Measurements from ENCODE around the gene SPESP1.
"Not testable (repeated sequence)": the region's sequence is repeated elsewhere in the genome, so short reads cannot be mapped to it uniquely, and the experiment has no call there.

Gene SPESP1

DNA sequence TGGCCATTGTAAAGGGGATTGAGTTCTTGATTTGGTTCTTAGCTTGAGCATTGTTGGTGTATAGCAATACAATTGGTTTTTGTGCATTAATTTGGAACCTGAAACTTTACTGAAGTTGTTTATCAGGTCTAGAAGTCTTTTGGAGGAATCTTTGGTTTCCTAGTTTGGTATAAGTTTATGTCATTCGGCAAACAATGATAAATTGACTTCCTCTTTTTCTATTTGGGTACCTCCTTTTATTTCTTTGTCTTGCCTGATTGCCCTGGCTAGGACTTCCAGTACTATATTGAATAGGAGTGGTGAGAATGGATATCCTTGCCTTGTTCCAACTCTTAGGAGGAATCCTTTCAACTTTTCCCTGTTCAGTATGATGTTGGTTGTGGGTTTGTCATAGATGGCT, 32.1 kb downstream of the SPESP1 start:
- H3K4me3 ChIP-seq (ENCODE audit: low read depth, low read length), result no peak overlapping the region

DNA sequence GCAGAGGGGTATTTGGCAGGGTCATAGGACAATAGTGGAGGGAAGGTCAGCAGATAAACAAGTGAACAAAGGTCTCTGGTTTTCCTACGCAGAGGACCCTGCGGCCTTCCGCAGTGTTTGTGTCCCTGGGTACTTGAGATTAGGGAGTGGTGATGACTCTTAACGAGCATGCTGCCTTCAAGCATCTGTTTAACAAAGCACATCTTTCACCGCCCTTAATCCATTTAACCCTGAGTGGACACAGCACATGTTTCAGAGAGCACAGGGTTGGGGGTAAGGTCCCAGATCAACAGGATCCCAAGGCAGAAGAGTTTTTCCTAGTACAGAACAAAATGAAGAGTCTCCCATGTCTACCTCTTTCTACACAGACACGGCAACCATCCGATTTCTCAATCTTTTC, 33.4 kb downstream of the SPESP1 start:
- H3K4me3 ChIP-seq (ENCODE audit: low read depth, low read length), result not testable (repeated sequence)

DNA sequence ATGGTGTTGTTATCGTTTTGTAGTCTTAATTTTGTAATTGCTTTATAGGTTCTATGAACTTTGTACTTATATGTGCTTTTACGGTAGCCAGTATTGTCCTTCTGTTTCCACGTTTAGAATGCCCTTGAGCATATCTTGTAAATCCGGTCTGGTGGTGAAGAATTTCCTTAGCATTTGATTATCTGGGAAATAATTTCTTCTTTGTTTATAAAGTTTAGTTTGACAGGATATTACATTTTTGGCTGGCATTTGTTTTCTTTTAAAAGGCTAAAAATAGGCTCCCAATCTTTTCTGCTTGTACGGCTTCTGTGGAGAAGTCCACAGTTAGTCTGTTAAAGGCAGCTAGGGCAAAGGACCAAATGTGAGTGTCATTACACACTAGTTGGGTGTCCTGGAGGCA, 36.7 kb downstream of the SPESP1 start:
- H3K4me3 ChIP-seq (ENCODE audit: low read depth, low read length), result no peak overlapping the region

DNA sequence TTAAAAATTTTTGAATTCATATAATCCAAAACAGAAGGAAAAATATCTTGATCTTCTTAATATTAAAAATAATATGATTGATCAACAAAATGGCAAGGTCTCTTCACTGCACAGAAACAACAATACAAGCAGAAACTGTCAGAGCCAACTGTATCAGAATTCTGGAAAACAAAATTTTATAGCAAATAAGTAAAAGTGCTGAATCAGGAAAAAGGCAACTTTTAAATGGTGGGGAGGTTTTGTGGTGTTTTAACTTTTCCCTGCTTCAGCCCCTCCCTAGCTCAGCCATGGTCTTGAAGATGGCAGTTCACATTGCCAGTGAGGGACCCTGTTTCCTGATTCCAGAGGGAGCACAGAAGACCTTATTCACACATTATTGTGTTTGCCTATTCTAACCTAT, 37.6 kb downstream of the SPESP1 start:
- H3K4me3 ChIP-seq (ENCODE audit: low read depth, low read length), result no peak overlapping the region

DNA sequence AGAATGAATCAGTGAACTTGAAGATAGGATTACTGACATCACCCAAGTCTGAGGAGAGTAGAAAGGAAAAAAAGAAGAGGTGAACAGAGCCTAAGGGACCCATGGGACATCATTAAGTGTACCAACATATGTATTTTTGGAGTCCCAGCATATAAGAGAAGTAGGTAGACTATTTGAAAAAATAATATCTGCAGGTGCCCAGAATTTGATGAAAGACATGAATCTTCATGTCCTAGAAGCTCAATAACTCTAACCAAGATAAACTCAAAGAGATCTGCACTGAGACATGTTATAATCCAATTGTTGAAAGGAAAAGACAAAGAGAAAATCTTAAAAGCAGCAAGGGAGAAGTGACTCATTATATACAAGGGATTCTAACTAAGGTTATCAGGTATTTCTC, 39.0 kb downstream of the SPESP1 start:
- H3K4me3 ChIP-seq (ENCODE audit: low read depth, low read length), result no peak overlapping the region

GRCh38 chr15:68972201-68973065, 42.1 kb downstream of the SPESP1 start:
- no peak overlapping the region for H3K4me3 ChIP-seq (ENCODE audit: low read depth, low read length)

DNA sequence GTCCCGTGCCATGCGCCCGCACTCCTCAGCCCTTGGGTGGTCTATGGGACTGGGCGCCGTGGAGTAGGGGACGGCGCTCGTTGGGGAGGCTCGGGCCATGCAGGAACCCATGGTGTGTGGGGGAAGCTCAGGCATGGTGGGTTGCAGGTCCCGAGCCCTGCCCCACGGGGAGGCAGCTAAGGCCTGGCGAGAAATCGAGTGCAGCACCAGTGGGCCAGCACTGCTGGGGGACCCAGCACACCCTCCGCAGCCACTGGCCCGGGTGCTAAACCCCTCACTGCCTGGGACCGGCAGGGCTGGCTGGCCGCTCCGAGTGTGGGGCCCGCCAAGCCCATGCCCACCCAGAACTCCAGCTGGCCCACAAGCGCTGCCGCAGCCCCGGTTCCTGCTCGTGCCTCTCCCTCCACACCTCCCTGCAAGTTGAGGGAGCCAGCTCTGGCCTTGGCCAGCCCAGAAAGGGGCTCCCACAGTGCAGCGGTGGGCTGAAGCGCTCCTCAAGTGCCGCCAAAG, 45.4 kb downstream of the SPESP1 start:
- H3K4me3 ChIP-seq (ENCODE audit: low read depth, low read length), result not testable (repeated sequence)

GRCh38 chr15:68977426-68977825, 47.1 kb downstream of the SPESP1 start:
- H3K4me3 ChIP-seq (ENCODE audit: low read depth, low read length), result not testable (repeated sequence)

DNA sequence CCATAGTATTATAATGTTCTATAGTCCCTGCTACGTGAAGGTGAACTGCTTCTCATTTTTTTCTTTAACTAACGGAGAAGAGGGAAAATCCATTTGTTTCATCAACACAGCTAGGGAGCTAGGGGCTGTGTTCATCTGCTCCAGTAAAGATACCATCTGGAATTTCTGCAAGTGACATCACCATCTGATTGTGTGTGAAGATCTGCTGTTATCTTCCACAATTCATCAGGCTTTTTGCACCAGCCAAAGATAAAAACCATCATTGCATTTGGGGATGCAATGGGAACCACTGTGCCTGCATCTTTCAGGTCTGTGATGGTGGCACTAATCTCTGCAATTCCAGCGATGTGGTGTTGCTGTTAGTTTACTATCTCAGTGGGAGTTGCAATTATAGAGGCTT, 48.7 kb downstream of the SPESP1 start:
- H3K4me3 ChIP-seq (ENCODE audit: low read depth, low read length), result no peak overlapping the region

- H3K4me3 ChIP-seq (ENCODE audit: low read depth, low read length), result no peak overlapping the region
These were observed 49.5 kb downstream of the SPESP1 start for GRCh38 chr15:68979816-68980215.

- H3K4me3 ChIP-seq (ENCODE audit: low read depth, low read length), result no peak overlapping the region
These were observed 50.5 kb downstream of the SPESP1 start for GRCh38 chr15:68980786-68981185.

- H3K4me3 ChIP-seq (ENCODE audit: low read depth, low read length), result no peak overlapping the region
These were observed 51.6 kb downstream of the SPESP1 start for GRCh38 chr15:68981941-68982340.

DNA sequence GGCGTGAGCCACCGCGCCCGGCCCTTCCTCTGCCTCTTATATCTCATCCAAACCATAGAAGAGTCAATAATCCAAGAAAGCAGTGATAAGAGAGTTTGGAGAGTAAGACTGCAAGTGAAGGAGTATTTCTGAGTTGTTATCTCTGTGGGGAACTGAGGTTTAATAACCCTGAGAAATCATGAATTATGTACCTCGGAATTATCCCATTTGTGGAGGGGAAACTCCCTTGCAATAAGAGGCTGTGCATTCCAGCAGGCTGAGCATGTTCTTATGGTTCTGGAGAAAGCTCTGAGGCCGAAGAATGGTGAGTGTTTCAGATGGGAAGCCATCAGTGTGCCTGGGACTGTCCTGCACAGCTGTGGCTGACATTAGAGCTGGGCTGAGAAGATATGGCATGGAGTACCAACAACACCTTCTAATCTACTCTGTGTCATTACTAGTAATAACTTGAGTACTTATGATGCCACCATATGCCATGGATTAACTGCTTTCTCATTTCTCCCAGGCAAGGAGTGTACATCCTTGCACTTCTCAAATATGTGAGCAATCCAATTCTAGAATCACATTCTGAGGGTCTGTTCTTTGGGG, 52.7 kb downstream of the SPESP1 start:
- H3K4me3 ChIP-seq (ENCODE audit: low read depth, low read length), result no peak overlapping the region

DNA sequence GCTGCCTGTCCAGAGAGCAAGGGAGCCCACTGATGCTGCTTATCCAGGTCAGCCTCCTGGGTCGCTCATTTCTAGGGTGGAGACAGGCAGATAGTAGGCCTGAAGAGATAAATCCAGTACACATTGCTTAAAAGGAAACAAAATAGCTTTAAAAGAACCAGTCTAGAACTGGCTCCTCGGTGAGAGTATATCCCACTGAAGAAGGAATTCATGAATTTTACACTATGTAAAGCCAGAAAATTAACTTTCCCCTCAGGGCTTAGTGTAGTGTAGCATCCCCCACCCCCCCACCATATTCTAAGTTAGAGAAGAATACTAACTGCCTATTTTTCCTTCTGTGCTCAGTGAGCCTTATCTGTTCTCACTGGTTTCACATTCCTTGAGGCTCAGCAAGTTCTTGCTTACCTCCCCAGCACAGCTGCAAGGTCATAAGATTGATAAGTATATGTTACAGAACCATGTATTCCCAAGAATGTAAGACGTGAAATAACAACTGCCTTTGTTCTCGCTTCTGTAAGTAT, 53.7 kb downstream of the SPESP1 start:
- no peak overlapping the region for H3K4me3 ChIP-seq (ENCODE audit: low read depth, low read length)

GRCh38 chr15:68984586-68984985, 54.3 kb downstream of the SPESP1 start:
- H3K4me3 ChIP-seq (ENCODE audit: low read depth, low read length), result no peak overlapping the region

GRCh38 chr15:68985361-68985891, 55.1 kb downstream of the SPESP1 start:
- H3K4me3 ChIP-seq (ENCODE audit: low read depth, low read length), result no peak overlapping the region

DNA sequence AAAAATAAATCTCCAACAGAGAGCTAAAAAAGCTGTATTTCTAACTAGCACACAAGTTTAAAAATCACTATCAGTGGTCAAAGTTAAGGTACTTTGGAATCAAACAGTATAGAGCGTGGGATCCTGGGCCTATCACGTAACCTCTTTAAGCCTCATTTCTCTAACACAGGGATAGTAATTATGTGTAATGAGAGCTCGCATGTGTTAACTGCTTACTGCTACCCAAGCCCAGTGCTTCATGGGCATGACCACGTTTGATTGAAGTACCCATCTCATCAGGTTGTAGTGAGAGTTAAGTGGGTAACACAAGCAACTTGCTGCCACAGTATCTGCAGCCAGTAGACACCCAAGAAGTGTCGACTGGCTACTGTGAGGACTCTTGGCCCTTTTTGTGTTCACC, 56.0 kb downstream of the SPESP1 start:
- no peak overlapping the region for H3K4me3 ChIP-seq (ENCODE audit: low read depth, low read length)

DNA sequence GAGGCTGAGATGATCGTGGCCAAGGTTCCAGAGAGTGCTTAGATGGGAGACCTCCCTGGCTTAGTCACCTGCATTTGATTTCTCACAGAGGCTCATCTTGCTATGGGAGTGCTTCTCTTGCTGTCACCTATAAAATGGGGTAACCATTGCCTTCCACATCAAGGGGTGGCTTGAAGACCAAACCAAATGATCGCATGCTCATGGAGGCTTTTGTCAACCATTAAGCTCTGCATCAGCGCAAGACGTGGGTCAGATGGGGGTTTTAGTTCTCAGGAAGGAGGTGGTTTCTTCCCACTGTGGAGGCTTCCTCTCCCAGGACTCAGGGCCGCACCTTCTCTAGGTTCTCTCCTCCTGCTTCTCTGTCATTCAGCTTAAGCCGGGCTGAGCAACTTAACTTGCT, 56.8 kb downstream of the SPESP1 start:
- H3K4me3 ChIP-seq (ENCODE audit: low read depth, low read length), result no peak overlapping the region

- no peak overlapping the region for H3K4me3 ChIP-seq (ENCODE audit: low read depth, low read length)
These were observed 57.4 kb downstream of the SPESP1 start for GRCh38 chr15:68987676-68988075.

DNA sequence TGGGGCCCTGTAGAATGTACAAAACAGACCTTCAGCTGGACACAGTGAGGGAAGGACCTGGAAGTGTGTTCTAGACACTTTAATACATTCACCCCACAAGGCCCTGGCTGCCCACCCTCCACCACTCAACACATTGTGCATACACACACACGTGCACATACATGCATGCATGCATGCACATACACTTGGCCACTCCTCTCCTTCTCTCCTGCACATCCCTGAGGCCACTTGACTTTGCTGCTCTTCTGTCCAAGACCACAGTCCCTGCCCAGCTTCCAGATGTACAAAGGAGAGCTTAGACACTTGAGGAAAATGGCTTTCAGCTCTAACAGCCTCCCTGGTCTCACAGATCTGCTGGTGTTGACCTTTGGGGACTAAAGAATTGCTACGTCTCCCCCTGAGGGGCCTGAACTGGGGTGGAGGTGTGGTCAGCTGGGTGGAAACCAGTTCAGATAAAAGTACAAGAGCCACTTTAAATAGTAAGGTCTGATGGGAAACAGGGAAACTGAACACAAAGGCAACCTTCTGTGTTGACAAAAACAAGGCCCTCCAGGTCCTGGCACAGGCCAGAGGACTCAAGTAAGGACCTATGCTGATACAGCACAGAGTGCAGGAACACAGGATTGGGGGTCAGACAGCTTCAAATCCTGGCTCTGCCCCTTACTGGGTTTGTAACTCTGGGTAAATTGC, 59.4 kb downstream of the SPESP1 start:
- H3K4me3 ChIP-seq (ENCODE audit: low read depth, low read length), result no peak overlapping the region

DNA sequence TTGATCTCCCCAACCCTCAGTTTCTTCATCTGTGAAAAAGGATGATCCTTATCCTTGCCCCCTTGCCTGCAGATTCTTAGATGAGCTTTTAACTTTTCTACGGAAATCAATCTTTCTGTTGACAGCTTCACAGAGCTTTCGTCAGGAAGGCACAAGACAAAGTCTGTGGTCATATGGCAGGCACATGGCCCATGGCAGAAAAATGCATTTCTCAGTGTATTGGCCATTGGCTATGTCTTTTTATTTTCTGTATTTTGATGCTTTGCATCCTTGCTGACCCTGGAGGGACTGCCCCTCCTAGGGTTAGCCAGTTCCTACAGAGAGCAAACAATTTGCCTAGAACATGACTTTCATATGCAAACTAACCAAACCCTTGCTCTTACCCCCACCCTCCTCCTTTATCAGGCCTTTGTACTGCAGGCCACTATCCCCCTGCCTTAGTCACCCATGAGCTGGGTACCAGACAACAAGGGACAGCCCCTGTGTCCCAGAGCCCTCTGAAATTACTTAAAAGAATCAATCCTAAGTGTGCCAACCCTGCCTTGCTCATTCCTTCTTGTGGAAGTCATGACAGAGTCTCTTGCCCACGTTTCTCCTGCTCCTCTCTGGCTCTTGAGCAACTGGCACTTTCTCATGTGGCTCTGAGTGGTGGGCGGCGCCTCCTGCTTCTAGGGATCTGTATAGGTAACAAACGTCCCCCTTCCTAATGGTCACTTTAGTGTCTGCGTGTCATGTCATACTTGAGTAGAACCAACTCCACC, 60.1 kb downstream of the SPESP1 start:
- H3K4me3 ChIP-seq (ENCODE audit: low read depth, low read length), result no peak overlapping the region

All from iPS-11a (cell line).